Kidney (tissue), 14 donors: ENCODE measurements around the gene NAT8. TPM values are rescaled to one million over a fixed set of nuclear protein-coding genes. Genes with fewer than 3 reads are reported as not detected.
"Not testable (repeated sequence)": the region's sequence is repeated elsewhere in the genome, so short reads cannot be mapped to it uniquely, and the experiment has no call there.

Experiments used
- DNase-seq, 5 donors: peaks; one replicate each; pipeline ENCODE4 v3.0.0-alpha.2; 2013 to 2020
- FAIRE-seq: peaks from 2 replicates; lab custom pipeline; 2012; peaks lifted over from hg19 to GRCh38; lab: Jason Lieb, UNC
- H3K27ac ChIP-seq, 2 donors: one replicate each; pipeline ENCODE4 v1.7.0; 2013; ENCODE audit warnings: low read depth in 2 of 2, low read length in 2 of 2, inconsistent platforms in 1 of 2
- H3K27me3 ChIP-seq: one replicate; pipeline ENCODE4 v1.7.1; 2013; ENCODE audit warnings: low read length, inconsistent platforms; ENCODE audit not compliant: control insufficient read depth, insufficient read depth
- H3K36me3 ChIP-seq, 3 donors: one replicate each; pipeline versions ENCODE4 v1.7.0 to v1.7.1; 2013; ENCODE audit warnings: low read length in 3 of 3, control low read depth in 1 of 3, inconsistent platforms in 1 of 3; ENCODE audit not compliant: insufficient read depth in 3 of 3, control insufficient read depth in 2 of 3
- H3K4me1 ChIP-seq, 3 donors: one replicate each; pipeline versions ENCODE4 v1.7.0 to v1.7.1; 2013; ENCODE audit warnings: low read length in 3 of 3, inconsistent platforms in 1 of 3, low read depth in 1 of 3; ENCODE audit not compliant: control insufficient read depth in 2 of 3, insufficient read depth in 2 of 3
- H3K4me3 ChIP-seq, 3 donors: one replicate each; pipeline versions ENCODE4 v1.7.0 to v1.8.1; 2013; ENCODE audit warnings: low read length in 3 of 3, control low read depth in 1 of 3, inconsistent platforms in 1 of 3
- H3K9ac ChIP-seq, 3 donors: one replicate each; pipeline versions ENCODE4 v1.7.0 to v1.7.1; 2013; ENCODE audit warnings: low read length in 3 of 3, control low read depth in 1 of 3, inconsistent platforms in 1 of 3
- H3K9me3 ChIP-seq, 3 donors: one replicate each; pipeline versions ENCODE4 v1.7.0 to v1.7.1; 2013; ENCODE audit warnings: low read length in 3 of 3, control low read depth in 1 of 3, inconsistent platforms in 1 of 3; ENCODE audit not compliant: control insufficient read depth in 2 of 3, insufficient read depth in 1 of 3
- intact Hi-C: fragments of 100-400 bp; cut with DNase I; formaldehyde crosslinking; loops from one replicate; pipeline ENCODE4 v1.11.1; 2022
- polyA plus RNA-seq: library from polyadenylated mRNA; stranded (reverse); fragments of 350-450 nt; fragmentation: Illumina TruSeq; extraction: RNeasy Lipid Tissue Mini Kit (QIAGEN cat#74804); gene quantifications from one replicate; pipeline ENCODE4 v1.2.3, GENCODE V29; 2014; ENCODE audit warnings: low read depth, low replicate concordance; ENCODE audit not compliant: insufficient read depth
- total RNA-seq: library from RNA; stranded (reverse); fragmentation: NEBNext Ultra II Directional; extraction: Animal tissue kit (Norgen Biotek cat#: 25700); gene quantifications from one replicate; pipeline ENCODE4 v1.2.1, GENCODE V29; 2021
- TF ChIP-seq, protein P1 (sequence below): IDR thresholded peaks from 3 replicates; pipeline ENCODE4 v1.5.1; 2012; ENCODE audit warnings: mild to moderate bottlenecking, moderate library complexity, borderline replicate concordance; ENCODE audit not compliant: insufficient read depth; ENCODE audit errors: extremely low read depth
- donor health status: control.
- donor health status: control.
- donor health status: control.
- donor health status: control.
- donor health status: control.
- donor health status: DM: yes; HTN: yes; CAD: no.
- donor health status: Normal renal cell carcinoma (clear cell type).

The NAT8 gene
- total and polyA plus RNA-seq, 2 donors from 2014 or later: 94.4 to 1,820 TPM

DNA sequence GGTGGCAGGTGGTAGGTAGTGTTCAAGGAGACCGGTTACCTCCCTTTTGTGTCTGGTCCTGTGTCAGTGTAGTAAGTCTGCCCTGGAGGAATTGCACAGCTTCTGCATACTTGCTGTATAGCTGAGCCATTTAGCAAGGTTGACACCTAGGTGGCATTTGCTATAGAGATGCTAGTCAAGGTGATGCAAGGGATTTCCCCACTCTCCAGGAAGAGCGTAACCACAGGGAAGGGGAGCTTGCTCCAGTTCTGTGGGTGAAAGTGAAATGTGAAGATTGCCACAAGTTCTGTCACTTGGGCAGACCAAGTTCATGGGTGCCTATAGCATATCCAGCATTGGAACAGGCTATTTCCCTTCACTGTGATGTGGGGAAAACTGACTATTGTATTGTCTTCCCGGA, 28.1 kb downstream of the NAT8 start:
- Histone ChIP-seq H3K36me3 (no peaks in the 10 kb centered on the region), H3K27me3 (no peaks in the 10 kb centered on the region), H3K4me1 (no peaks in the 10 kb centered on the region), H3K27ac (no peak overlapping the region), H3K4me3 (no peak overlapping the region), H3K9ac (no peak overlapping the region), H3K9me3 (no peaks in the 10 kb centered on the region)
- TF ChIP-seq, protein P1, sequence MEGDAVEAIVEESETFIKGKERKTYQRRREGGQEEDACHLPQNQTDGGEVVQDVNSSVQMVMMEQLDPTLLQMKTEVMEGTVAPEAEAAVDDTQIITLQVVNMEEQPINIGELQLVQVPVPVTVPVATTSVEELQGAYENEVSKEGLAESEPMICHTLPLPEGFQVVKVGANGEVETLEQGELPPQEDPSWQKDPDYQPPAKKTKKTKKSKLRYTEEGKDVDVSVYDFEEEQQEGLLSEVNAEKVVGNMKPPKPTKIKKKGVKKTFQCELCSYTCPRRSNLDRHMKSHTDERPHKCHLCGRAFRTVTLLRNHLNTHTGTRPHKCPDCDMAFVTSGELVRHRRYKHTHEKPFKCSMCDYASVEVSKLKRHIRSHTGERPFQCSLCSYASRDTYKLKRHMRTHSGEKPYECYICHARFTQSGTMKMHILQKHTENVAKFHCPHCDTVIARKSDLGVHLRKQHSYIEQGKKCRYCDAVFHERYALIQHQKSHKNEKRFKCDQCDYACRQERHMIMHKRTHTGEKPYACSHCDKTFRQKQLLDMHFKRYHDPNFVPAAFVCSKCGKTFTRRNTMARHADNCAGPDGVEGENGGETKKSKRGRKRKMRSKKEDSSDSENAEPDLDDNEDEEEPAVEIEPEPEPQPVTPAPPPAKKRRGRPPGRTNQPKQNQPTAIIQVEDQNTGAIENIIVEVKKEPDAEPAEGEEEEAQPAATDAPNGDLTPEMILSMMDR: no peak
- intact Hi-C loops: no loop called here
- FAIRE-seq: no peak
- DNase-seq: no peak

DNA sequence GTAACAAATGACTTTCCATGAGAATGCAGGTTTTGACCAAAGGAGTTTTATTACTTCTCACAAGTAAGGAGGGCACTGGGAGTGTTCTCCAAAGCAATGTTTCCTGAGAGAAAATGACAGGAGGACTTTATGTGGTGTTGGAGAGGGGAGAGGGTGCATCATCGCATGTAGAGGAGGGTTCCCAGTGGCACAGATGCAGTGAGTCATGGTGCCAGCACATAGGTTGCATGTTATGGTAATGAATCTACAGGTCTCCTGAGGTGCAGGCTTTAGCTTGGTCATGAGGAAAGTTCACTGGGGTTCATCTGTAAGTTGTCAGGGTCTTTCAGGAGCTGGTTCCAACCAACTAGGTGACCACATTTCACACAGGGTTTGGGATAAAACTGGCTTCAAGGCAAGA, 30.4 kb downstream of the NAT8 start:
- TF ChIP-seq, protein P1: no peak
- Histone ChIP-seq H3K27me3 (no peaks in the 10 kb centered on the region), H3K9me3 (no peaks in the 10 kb centered on the region), H3K36me3 (no peaks in the 10 kb centered on the region), H3K27ac (no peak overlapping the region), H3K4me3 (no peak overlapping the region), H3K9ac (no peak overlapping the region), H3K4me1 (no peaks in the 10 kb centered on the region)
- FAIRE-seq (no peak), DNase-seq (no peak)
- intact Hi-C loops: no loop called here

GRCh38 chr2:73611193-73611592, 31.0 kb downstream of the NAT8 start:
- Histone ChIP-seq H3K4me1 (no peaks in the 10 kb centered on the region), H3K27me3 (no peaks in the 10 kb centered on the region), H3K4me3 (no peak overlapping the region), H3K9me3 (no peaks in the 10 kb centered on the region), H3K27ac (no peak overlapping the region), H3K9ac (no peak overlapping the region), H3K36me3 (no peaks in the 10 kb centered on the region)
- intact Hi-C loops: no loop called here
- DNase-seq (no peak), FAIRE-seq (no peak)
- TF ChIP-seq, protein P1: no peak

- H3K9ac ChIP-seq: no peak overlapping the region
- no peaks in the 10 kb centered on the region for H3K27me3 ChIP-seq
- H3K9me3 ChIP-seq: no peaks in the 10 kb centered on the region
- no peaks in the 10 kb centered on the region for H3K4me1 ChIP-seq
- DNase-seq: no peak
- intact Hi-C loops: no loop called here
- FAIRE-seq: no peak
- H3K36me3 ChIP-seq: no peaks in the 10 kb centered on the region
- H3K27ac ChIP-seq: no peak overlapping the region
- H3K4me3 ChIP-seq: no peak overlapping the region
- TF ChIP-seq, protein P1: no peak
Measured at GRCh38 chr2:73610111-73610510, 32.1 kb downstream of the NAT8 start.

DNA sequence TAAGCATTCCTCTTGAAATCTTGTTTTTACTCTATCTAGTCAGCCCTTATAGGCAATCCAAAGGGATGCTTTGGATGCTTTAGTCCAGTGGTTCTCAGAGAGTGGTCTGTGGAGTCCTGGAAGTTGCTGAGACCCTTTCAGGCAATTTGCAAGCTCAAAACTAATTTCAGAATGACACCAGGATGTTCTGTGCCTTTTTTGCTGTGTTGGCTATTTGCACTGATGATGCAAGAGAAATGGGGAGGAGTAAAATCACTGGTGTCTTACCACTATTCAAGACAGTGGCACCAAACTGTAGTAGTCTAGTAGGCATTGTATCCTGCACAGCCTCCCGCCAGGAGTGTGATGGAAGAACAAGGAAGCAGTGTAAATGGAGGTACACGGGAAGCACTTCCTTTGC, 37.6 kb downstream of the NAT8 start:
- H3K27me3 ChIP-seq, H3K4me1 ChIP-seq, DNase-seq, intact Hi-C loops, H3K27ac ChIP-seq, H3K9ac ChIP-seq, H3K36me3 ChIP-seq, FAIRE-seq, H3K4me3 ChIP-seq, H3K9me3 ChIP-seq: not testable (repeated sequence)
